ENCODE results near the gene SSTR3.

The SSTR3 gene

GRCh38 chr22:37177221-37177620, 35.1 kb downstream of the SSTR3 start:
- peak overlapping the region; percentile 73 for H3K27ac ChIP-seq (replicated peaks)
- no peak for TF ChIP-seq POLR2AphosphoS5 (IDR thresholded peaks at IDR 0.05; ENCODE audit: low read depth)
- TF ChIP-seq REST (IDR thresholded peaks at IDR 0.05; ENCODE audit: insufficient replicate concordance, low read depth) = no peak
- TF ChIP-seq CTCF (IDR thresholded peaks at IDR 0.05; ENCODE audit: insufficient read depth, low read length) = no peak
- no peak for TF ChIP-seq SPI1 (IDR thresholded peaks at IDR 0.05; ENCODE audit: borderline replicate concordance, low read depth)
- TF ChIP-seq GABPA (IDR thresholded peaks at IDR 0.05; ENCODE audit: low read depth) = no peak
- no peak for DNase-seq (ENCODE audit: low read depth in 1 of 2, low spot score in 1 of 2)
- H3K27me3 ChIP-seq (ENCODE audit: insufficient read depth, poor library complexity, severe bottlenecking) = no peaks in the 10 kb centered on the region
- H3K4me3 ChIP-seq (replicated peaks; ENCODE audit: insufficient read depth, low read length) = no peak overlapping the region

- DNase-seq (ENCODE audit: low read depth in 1 of 2, low spot score in 1 of 2) = peak; percentile 68 to 82
- TF ChIP-seq REST (IDR thresholded peaks at IDR 0.05; ENCODE audit: insufficient replicate concordance, low read depth) = no peak
- TF ChIP-seq CTCF (IDR thresholded peaks at IDR 0.05; ENCODE audit: insufficient read depth, low read length) = no peak
- TF ChIP-seq SPI1 (IDR thresholded peaks at IDR 0.05; ENCODE audit: borderline replicate concordance, low read depth) = peak; percentile 97
- TF ChIP-seq POLR2AphosphoS5 (IDR thresholded peaks at IDR 0.05; ENCODE audit: low read depth) = peak; percentile 79
- Histone ChIP-seq H3K4me3 (replicated peaks; ENCODE audit: insufficient read depth, low read length) (no peak overlapping the region), H3K27me3 (ENCODE audit: insufficient read depth, poor library complexity, severe bottlenecking) (no peaks in the 10 kb centered on the region), H3K27ac (replicated peaks) (peak overlapping the region; percentile 73)
Measured at GRCh38 chr22:37176464-37177061, 35.7 kb downstream of the SSTR3 start.

GRCh38 chr22:37175414-37176281, 36.6 kb downstream of the SSTR3 start:
- TF ChIP-seq REST (IDR thresholded peaks at IDR 0.05; ENCODE audit: insufficient replicate concordance, low read depth) = no peak
- no peak for TF ChIP-seq CTCF (IDR thresholded peaks at IDR 0.05; ENCODE audit: insufficient read depth, low read length)
- TF ChIP-seq SPI1 (IDR thresholded peaks at IDR 0.05; ENCODE audit: borderline replicate concordance, low read depth) = no peak
- no peak for TF ChIP-seq POLR2AphosphoS5 (IDR thresholded peaks at IDR 0.05; ENCODE audit: low read depth)
- TF ChIP-seq GABPA (IDR thresholded peaks at IDR 0.05; ENCODE audit: low read depth) = no peak
- no peak overlapping the region for H3K4me3 ChIP-seq (replicated peaks; ENCODE audit: insufficient read depth, low read length)
- no peaks in the 10 kb centered on the region for H3K27me3 ChIP-seq (ENCODE audit: insufficient read depth, poor library complexity, severe bottlenecking)
- DNase-seq (ENCODE audit: low read depth in 1 of 2, low spot score in 1 of 2) = no peak
- peak overlapping the region; percentile 73; the same call in 1 of the 2 replicates for H3K27ac ChIP-seq (replicated peaks)

Measured in HL-60 (cell line).